HCT116 (cell line): ENCODE measurements around the gene ZNF516. TPM values are rescaled to one million over a fixed set of nuclear protein-coding genes. Genes with fewer than 3 reads are reported as not detected.

Source experiments
- ATAC-seq: fragments of 200-7000 bp; cut with Tn5 transposase; 2 replicates; pipeline ENCODE4 v1.9.1; 2020; ENCODE audit warnings: mild to moderate bottlenecking, moderate library complexity
- BruUV-seq: library from RNA; stranded (reverse); fragments of 400-500 nt; replicated peaks from 2 replicates; lab custom pipeline; 2021; lab: Mats Ljungman, UMichigan
- CTCF ChIA-PET: fragments of 300-600 bp; sonication (Branson Sonifier 250); formaldehyde crosslinking; loops from one replicate; lab custom pipeline; 2021; ENCODE audit warnings: antibody characterized with exemption; lab: Charles Lee
- POLR2A ChIA-PET: fragments of 300-600, 350-600 bp; sonication (Branson Sonifier 250); formaldehyde crosslinking; loops from one replicate; lab custom pipeline; 2021; ENCODE audit warnings: antibody characterized with exemption; lab: Charles Lee
- RAD21 ChIA-PET, 2 experiments: fragments of 300-600 bp; sonication (Branson Sonifier 250); formaldehyde crosslinking; loops; one replicate each; lab custom pipeline; 2023; ENCODE audit warnings: low total read pairs in 2 of 2; ENCODE audit not compliant: uncharacterized antibody in 2 of 2, unreplicated experiment in 2 of 2, low non-redundant PET in 1 of 2; lab: Charles Lee
- DNase-seq: peaks from one replicate; pipeline ENCODE4 v3.0.0-alpha.2; 2010; ENCODE audit warnings: low read depth, low spot score
- H2AFZ ChIP-seq: fragments of 200-600 bp; shearing (Covaris generic), sonication (generic); 2 replicates; pipeline ENCODE4 v1.6.1; 2017; ENCODE audit warnings: low read depth, mixed run types, mixed read lengths, antibody characterized with exemption, low read length; ENCODE audit not compliant: poor library complexity, severe bottlenecking
- H3K27ac ChIP-seq: 2 replicates; pipeline ENCODE4 v1.5.1; 2012; ENCODE audit warnings: low read depth, low read length
- H3K27me3 ChIP-seq: fragments of 200-600 bp; sonication (generic); 2 replicates; pipeline ENCODE4 v1.6.1; 2016; ENCODE audit warnings: mixed run types, low read length, mixed read lengths; ENCODE audit not compliant: insufficient read depth
- H3K36me3 ChIP-seq, 2 experiments: fragments of 200-500 bp in 1 of 2; fragments of 200-600 bp in 1 of 2; sonication (Bioruptor generic) in 1 of 2; sonication (generic) in 1 of 2; 2 replicates each; pipeline versions ENCODE4 v1.5.1 to v1.6.1; 2014 to 2016; ENCODE audit warnings: low read length in 2 of 2, inconsistent platforms in 1 of 2, mixed read lengths in 1 of 2, mixed run types in 1 of 2; ENCODE audit not compliant: insufficient read depth in 2 of 2, control insufficient read depth in 1 of 2
- H3K4me1 ChIP-seq, 2 experiments: fragments of 200-600 bp in 1 of 2; sonication (generic) in 1 of 2; 2 replicates each; pipeline versions ENCODE4 v1.5.1 to v1.6.1; 2012 to 2017; ENCODE audit warnings: low read length in 2 of 2, inconsistent platforms in 1 of 2, mild to moderate bottlenecking in 1 of 2, mixed read lengths in 1 of 2, mixed run types in 1 of 2, moderate library complexity in 1 of 2; ENCODE audit not compliant: insufficient read depth in 2 of 2, control insufficient read depth in 1 of 2
- H3K4me2 ChIP-seq: fragments of 200-600 bp; sonication (generic); 2 replicates; pipeline ENCODE4 v1.6.1; 2017; ENCODE audit warnings: mixed run types, low read length, mixed read lengths
- H3K4me3 ChIP-seq, 2 experiments: fragments of 200-600 bp in 1 of 2; sonication (generic) in 1 of 2; replicated peaks in 1 of 2; 2 replicates each; pipeline ENCODE4 v1.5.1; 2011 to 2016; ENCODE audit warnings: low read length in 2 of 2, control low read depth in 1 of 2, low read depth in 1 of 2, mild to moderate bottlenecking in 1 of 2, mixed read lengths in 1 of 2, mixed run types in 1 of 2
- H3K79me2 ChIP-seq: fragments of 200-600 bp; sonication (generic); 2 replicates; pipeline ENCODE4 v1.6.1; 2017; ENCODE audit warnings: mild to moderate bottlenecking, mixed run types, low read length, moderate library complexity, mixed read lengths; ENCODE audit not compliant: insufficient read depth
- H3K9ac ChIP-seq: fragments of 200-600 bp; sonication (generic); 2 replicates; pipeline ENCODE4 v1.6.1; 2016; ENCODE audit warnings: low read length, mixed read lengths
- H3K9me2 ChIP-seq: fragments of 200-600 bp; sonication (generic), shearing (Covaris generic); 2 replicates; pipeline ENCODE4 v1.6.1; 2017; ENCODE audit warnings: mixed run types, mild to moderate bottlenecking, moderate library complexity; ENCODE audit not compliant: insufficient read depth
- H3K9me3 ChIP-seq, 2 experiments: fragments of 200-500 bp in 1 of 2; fragments of 200-600 bp in 1 of 2; sonication (Bioruptor generic) in 1 of 2; sonication (generic) in 1 of 2; 2 replicates each; pipeline ENCODE4 v1.6.1; 2014 to 2017; ENCODE audit warnings: low read length in 2 of 2, mixed read lengths in 2 of 2, inconsistent platforms in 1 of 2, low read depth in 1 of 2, mild to moderate bottlenecking in 1 of 2, mixed run types in 1 of 2, moderate library complexity in 1 of 2; ENCODE audit not compliant: control insufficient read depth in 1 of 2, insufficient read depth in 1 of 2
- H4K20me1 ChIP-seq: fragments of 200-600 bp; sonication (generic), shearing (Covaris generic); 2 replicates; pipeline ENCODE4 v1.6.1; 2017; ENCODE audit warnings: mixed run types, mild to moderate bottlenecking, moderate library complexity; ENCODE audit not compliant: insufficient read depth
- CEBPB ChIP-seq: IDR thresholded peaks from 2 replicates; pipeline ENCODE4 v1.6.1; 2012; ENCODE audit warnings: low read depth
- EGR1 ChIP-seq: IDR thresholded peaks from 2 replicates; pipeline ENCODE4 v1.6.1; 2012; ENCODE audit warnings: low read depth
- ELF1 ChIP-seq: IDR thresholded peaks from 2 replicates; pipeline ENCODE4 v1.6.1; 2012; ENCODE audit warnings: low read depth, borderline replicate concordance
- EZH2 ChIP-seq: fragments of 200-600 bp; sonication (generic); IDR thresholded peaks from 2 replicates; pipeline ENCODE4 v1.6.1; 2017; ENCODE audit warnings: antibody characterized with exemption, mixed run types
- EZH2phosphoT487 ChIP-seq: fragments of 200-600 bp; IDR thresholded peaks from 2 replicates; pipeline ENCODE4 v1.6.1; 2018; ENCODE audit warnings: antibody characterized with exemption, borderline replicate concordance
- FOSL1 ChIP-seq: IDR thresholded peaks from 2 replicates; pipeline ENCODE4 v1.6.1; 2012; ENCODE audit warnings: low read depth
- JUND ChIP-seq: IDR thresholded peaks from 2 replicates; pipeline ENCODE4 v1.6.1; 2012
- RAD21 ChIP-seq: IDR thresholded peaks from 2 replicates; pipeline ENCODE4 v1.6.1; 2012; ENCODE audit warnings: low read depth, mild to moderate bottlenecking
- SIN3A ChIP-seq: IDR thresholded peaks from 2 replicates; pipeline ENCODE4 v1.6.1; 2012; ENCODE audit warnings: low read depth
- SP1 ChIP-seq: IDR thresholded peaks from 2 replicates; pipeline ENCODE4 v1.6.1; 2012; ENCODE audit warnings: low read depth
- SRF ChIP-seq: IDR thresholded peaks from 2 replicates; pipeline ENCODE4 v1.6.1; 2012; ENCODE audit warnings: low read depth
- TCF7L2 ChIP-seq: IDR thresholded peaks from 2 replicates; pipeline ENCODE4 v1.7.0; 2011; ENCODE audit warnings: borderline replicate concordance, inconsistent platforms; ENCODE audit not compliant: insufficient read depth, insufficient read length; ENCODE audit errors: extremely low read depth
- ZFX ChIP-seq: fragments of 450-650 bp; IDR thresholded peaks from 2 replicates; pipeline ENCODE4 v1.6.1; 2017
- ZNF274 ChIP-seq: fragments of 200-500 bp; sonication (Bioruptor generic); IDR thresholded peaks from 2 replicates; pipeline ENCODE4 v1.6.1; 2014; ENCODE audit warnings: mild to moderate bottlenecking, low read depth, low read length, inconsistent platforms
- intact Hi-C: fragments of 100-400 bp; cut with micrococcal nuclease; formaldehyde crosslinking; loops from 2 replicates; pipeline ENCODE4 v1.10.0; 2022
- total RNA-seq: library from RNA; stranded (reverse); gene quantifications from one replicate; pipeline ENCODE4 v1.2.1, GENCODE V29; 2021; ENCODE audit not compliant: unreplicated experiment
- TF ChIP-seq, protein P1 (sequence below): IDR thresholded peaks from 2 replicates; pipeline ENCODE4 v1.6.1; 2011; ENCODE audit warnings: mild to moderate bottlenecking, low read length, moderate library complexity; ENCODE audit not compliant: insufficient replicate concordance; ENCODE audit errors: extremely low read depth
- TF ChIP-seq, protein P2 (sequence below), 3 experiments: fragments of 200-600 bp in 1 of 3; sonication (generic) in 1 of 3; IDR thresholded peaks in 2 of 3; conservative IDR thresholded peaks in 1 of 3; 2 replicates each; pipeline ENCODE4 v1.5.1; 2012 to 2017; ENCODE audit warnings: low read depth in 2 of 3, low read length in 2 of 3, antibody characterized with exemption in 1 of 3, borderline replicate concordance in 1 of 3, control low read depth in 1 of 3, mild to moderate bottlenecking in 1 of 3, mixed read lengths in 1 of 3, mixed run types in 1 of 3, moderate library complexity in 1 of 3; ENCODE audit not compliant: insufficient read depth in 1 of 3

ZNF516 gene
- total RNA-seq, 1 experiment from 2014 or later, result 32.0 TPM

GRCh38 chr18:76350134-76351025 lies 144.7 kb downstream of the ZNF516 start:
- Histone ChIP-seq H3K36me3 (no peaks in the 10 kb centered on the region), H3K9me3 (peaks cover 0 to 5% of the 10 kb centered on the region in 2 experiments; a peak in 1 of 4 replicates), H4K20me1 (no peaks in the 10 kb centered on the region), H2AFZ (no peak overlapping the region), H3K9ac (no peak overlapping the region), H3K27me3 (no peaks in the 10 kb centered on the region), H3K4me3 (no peak overlapping the region), H3K9me2 (no peaks in the 10 kb centered on the region), H3K79me2 (no peaks in the 10 kb centered on the region), H3K4me2 (no peak overlapping the region), H3K27ac (no peak overlapping the region), H3K4me1 (no peaks in the 10 kb centered on the region)
- DNase-seq, result no peak
- BruUV-seq, result no TSS peak
- no peak for ATAC-seq
- no peak for TF ChIP-seq EGR1
- TF ChIP-seq RAD21, result no peak
- no peak for TF ChIP-seq SP1
- no peak for TF ChIP-seq ELF1
- no peak for TF ChIP-seq EZH2
- no peak for TF ChIP-seq SRF
- TF ChIP-seq SIN3A, result no peak
- TF ChIP-seq EZH2phosphoT487, result no peak
- TF ChIP-seq ZFX, result no peak
- TF ChIP-seq, protein P1, sequence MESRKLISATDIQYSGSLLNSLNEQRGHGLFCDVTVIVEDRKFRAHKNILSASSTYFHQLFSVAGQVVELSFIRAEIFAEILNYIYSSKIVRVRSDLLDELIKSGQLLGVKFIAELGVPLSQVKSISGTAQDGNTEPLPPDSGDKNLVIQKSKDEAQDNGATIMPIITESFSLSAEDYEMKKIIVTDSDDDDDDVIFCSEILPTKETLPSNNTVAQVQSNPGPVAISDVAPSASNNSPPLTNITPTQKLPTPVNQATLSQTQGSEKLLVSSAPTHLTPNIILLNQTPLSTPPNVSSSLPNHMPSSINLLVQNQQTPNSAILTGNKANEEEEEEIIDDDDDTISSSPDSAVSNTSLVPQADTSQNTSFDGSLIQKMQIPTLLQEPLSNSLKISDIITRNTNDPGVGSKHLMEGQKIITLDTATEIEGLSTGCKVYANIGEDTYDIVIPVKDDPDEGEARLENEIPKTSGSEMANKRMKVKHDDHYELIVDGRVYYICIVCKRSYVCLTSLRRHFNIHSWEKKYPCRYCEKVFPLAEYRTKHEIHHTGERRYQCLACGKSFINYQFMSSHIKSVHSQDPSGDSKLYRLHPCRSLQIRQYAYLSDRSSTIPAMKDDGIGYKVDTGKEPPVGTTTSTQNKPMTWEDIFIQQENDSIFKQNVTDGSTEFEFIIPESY, result no peak
- no peak for TF ChIP-seq JUND
- no peak for TF ChIP-seq TCF7L2
- TF ChIP-seq FOSL1, result no peak
- TF ChIP-seq ZNF274, result no peak
- TF ChIP-seq, protein P2, sequence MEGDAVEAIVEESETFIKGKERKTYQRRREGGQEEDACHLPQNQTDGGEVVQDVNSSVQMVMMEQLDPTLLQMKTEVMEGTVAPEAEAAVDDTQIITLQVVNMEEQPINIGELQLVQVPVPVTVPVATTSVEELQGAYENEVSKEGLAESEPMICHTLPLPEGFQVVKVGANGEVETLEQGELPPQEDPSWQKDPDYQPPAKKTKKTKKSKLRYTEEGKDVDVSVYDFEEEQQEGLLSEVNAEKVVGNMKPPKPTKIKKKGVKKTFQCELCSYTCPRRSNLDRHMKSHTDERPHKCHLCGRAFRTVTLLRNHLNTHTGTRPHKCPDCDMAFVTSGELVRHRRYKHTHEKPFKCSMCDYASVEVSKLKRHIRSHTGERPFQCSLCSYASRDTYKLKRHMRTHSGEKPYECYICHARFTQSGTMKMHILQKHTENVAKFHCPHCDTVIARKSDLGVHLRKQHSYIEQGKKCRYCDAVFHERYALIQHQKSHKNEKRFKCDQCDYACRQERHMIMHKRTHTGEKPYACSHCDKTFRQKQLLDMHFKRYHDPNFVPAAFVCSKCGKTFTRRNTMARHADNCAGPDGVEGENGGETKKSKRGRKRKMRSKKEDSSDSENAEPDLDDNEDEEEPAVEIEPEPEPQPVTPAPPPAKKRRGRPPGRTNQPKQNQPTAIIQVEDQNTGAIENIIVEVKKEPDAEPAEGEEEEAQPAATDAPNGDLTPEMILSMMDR (IDR thresholded peaks at IDR 0.05 in 2 of 3, conservative IDR thresholded peaks at IDR 0.05 in 1 of 3; ENCODE audit: borderline replicate concordance in 1 of 3, insufficient read depth in 1 of 3, low read depth in 2 of 3, low read length in 2 of 3), result no peak
- no peak for TF ChIP-seq CEBPB
- RAD21 ChIA-PET, result no interaction called here
- POLR2A ChIA-PET, result no interaction called here
- intact Hi-C loops, result no loop called here
- CTCF ChIA-PET, result no interaction called here
